ENCODE data around the gene ST3GAL2. TPM values are rescaled to one million over a fixed set of nuclear protein-coding genes. Genes with fewer than 3 reads are reported as not detected.

The ST3GAL2 gene
- total RNA-seq, 1 donor from 2014 or later = 14.0 TPM

DNA sequence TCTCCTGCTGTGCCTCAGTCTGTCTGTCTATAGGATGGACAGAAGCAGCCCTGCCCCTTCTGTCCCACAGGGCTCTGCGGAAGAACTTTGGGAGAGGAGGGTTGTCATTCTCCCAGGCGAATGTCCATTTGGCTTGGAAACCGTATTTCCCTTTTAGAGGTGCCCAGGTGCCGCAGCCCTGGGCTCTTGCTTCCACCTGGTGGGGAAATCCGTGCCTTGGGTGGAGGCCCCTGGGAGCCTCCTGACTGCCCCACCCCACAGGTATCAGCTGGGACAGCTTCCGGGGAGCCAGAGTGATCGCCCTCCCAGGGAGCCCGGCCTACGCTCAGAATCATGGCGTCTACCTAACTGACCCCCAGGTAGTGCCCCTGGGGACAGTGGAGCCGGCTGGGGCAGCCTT is 28.2 kb upstream of the ST3GAL2 start:
- peaks cover 0 to 19% of the 10 kb centered on the region in 2 donors for H3K36me3 ChIP-seq
- TF ChIP-seq POLR2A (IDR thresholded peaks at IDR 0.05) (no peak), POLR2AphosphoS5 (IDR thresholded peaks at IDR 0.05; ENCODE audit: insufficient read depth in 1 of 2, low read depth in 1 of 2) (no peak)
- TF ChIP-seq, protein P1, sequence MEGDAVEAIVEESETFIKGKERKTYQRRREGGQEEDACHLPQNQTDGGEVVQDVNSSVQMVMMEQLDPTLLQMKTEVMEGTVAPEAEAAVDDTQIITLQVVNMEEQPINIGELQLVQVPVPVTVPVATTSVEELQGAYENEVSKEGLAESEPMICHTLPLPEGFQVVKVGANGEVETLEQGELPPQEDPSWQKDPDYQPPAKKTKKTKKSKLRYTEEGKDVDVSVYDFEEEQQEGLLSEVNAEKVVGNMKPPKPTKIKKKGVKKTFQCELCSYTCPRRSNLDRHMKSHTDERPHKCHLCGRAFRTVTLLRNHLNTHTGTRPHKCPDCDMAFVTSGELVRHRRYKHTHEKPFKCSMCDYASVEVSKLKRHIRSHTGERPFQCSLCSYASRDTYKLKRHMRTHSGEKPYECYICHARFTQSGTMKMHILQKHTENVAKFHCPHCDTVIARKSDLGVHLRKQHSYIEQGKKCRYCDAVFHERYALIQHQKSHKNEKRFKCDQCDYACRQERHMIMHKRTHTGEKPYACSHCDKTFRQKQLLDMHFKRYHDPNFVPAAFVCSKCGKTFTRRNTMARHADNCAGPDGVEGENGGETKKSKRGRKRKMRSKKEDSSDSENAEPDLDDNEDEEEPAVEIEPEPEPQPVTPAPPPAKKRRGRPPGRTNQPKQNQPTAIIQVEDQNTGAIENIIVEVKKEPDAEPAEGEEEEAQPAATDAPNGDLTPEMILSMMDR (IDR thresholded peaks at IDR 0.05) = no peak
- H3K9me3 ChIP-seq = no peaks in the 10 kb centered on the region
- H3K4me1 ChIP-seq = no peaks in the 10 kb centered on the region
- no peak overlapping the region for H3K27ac ChIP-seq
- H3K27me3 ChIP-seq = no peaks in the 10 kb centered on the region
- intact Hi-C loops (cut with DNase I) = loop anchor here (10.0 kb wide), 1 partner anchor 82 kb away; no protein-coding TSS in a partner anchor
- no peak for DNase-seq (ENCODE audit: extremely low spot score in 2 of 2)
- H3K4me3 ChIP-seq = no peak overlapping the region

DNA sequence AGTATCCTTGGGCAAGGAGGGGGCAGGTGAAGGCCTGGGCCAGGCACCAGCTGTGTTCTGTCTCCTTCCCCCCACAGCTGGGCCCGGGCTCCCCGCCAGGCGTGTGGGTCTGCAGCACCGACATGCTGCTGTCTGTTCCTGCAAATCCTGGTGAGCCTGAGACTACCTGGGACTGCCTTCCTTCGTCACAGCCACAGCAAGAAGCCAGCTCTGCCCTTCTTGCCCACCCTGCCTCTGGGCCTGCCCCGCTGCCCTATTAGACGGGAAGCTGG is 27.8 kb upstream of the ST3GAL2 start:
- TF ChIP-seq, protein P1 (IDR thresholded peaks at IDR 0.05) = no peak
- TF ChIP-seq POLR2A (IDR thresholded peaks at IDR 0.05) = no peak
- no peak for TF ChIP-seq POLR2AphosphoS5 (IDR thresholded peaks at IDR 0.05; ENCODE audit: insufficient read depth in 1 of 2, low read depth in 1 of 2)
- intact Hi-C loops (cut with DNase I) = loop anchor here (10.0 kb wide), 1 partner anchor 82 kb away; no protein-coding TSS in a partner anchor
- DNase-seq (ENCODE audit: extremely low spot score in 2 of 2) = no peak
- Histone ChIP-seq H3K36me3 (peaks cover 0 to 19% of the 10 kb centered on the region in 2 donors), H3K9me3 (no peaks in the 10 kb centered on the region), H3K27ac (no peak overlapping the region), H3K27me3 (no peaks in the 10 kb centered on the region), H3K4me3 (no peak overlapping the region), H3K4me1 (no peaks in the 10 kb centered on the region)

DNA sequence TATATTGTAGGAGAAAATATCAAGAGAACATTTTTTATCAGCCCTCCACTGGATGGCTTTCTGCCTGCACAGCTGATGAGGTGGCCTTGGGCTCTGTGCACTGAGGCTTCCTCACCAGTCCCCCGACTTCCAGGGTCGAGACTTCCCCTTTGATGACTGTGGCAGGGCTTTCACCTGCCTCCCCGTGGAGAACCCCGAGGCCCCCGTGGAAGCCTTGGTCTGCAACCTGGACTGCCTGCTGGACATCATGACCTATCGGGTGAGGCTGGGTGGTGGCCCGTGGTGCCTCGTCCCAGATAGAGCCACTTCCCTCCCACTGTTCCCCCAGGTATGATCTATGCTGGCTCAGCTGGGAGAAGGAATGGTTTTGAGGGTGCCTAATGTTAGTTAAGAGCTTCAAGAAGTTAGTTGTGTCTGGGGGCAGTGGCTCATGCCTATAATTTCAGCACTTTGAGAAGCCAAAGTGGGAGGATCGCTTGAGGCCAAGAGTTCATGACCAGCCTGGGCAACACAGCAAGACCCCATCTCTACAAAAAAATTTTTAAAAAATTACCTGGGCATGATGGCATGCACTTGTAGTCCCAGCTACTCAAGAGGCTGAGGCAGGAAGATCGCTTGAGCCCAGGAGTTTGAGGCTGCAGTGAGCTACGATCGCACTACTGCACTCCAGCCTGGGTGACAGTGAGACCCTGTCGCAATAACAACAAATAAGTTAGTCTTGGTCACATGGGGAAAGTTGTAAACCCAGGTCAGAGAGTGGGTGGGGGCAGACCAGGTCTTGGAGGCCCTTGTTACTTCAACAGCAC is 27.3 kb upstream of the ST3GAL2 start:
- DNase-seq (ENCODE audit: extremely low spot score in 2 of 2) = no peak
- intact Hi-C loops (cut with DNase I) = loop anchor here (10.0 kb wide), 1 partner anchor 81 kb away; no protein-coding TSS in a partner anchor
- TF ChIP-seq POLR2AphosphoS5 (IDR thresholded peaks at IDR 0.05; ENCODE audit: insufficient read depth in 1 of 2, low read depth in 1 of 2) = no peak
- TF ChIP-seq, protein P1 (IDR thresholded peaks at IDR 0.05) = no peak
- TF ChIP-seq POLR2A (IDR thresholded peaks at IDR 0.05) = no peak

DNA sequence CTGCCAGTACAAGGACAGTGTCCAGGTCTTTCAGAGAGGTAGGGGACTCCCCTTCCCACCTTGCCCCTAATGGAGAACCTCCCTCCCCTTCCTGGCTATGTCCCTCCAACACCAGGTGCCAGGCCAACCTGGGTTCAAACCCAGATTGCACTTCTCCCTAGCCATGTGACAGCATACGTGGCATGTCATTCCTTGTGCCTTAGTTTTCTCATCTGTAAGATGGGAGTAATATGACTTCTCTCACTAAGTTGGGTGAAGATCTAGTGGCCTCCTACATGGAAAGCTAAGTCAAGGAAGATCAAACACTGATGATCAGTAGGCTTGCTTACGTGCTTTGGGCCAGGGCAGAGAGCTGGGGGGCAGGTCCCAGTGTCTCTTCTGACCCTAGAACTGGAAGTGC is 24.3 kb upstream of the ST3GAL2 start:
- Histone ChIP-seq H3K27me3 (no peaks in the 10 kb centered on the region), H3K36me3 (peaks cover 0 to 19% of the 10 kb centered on the region in 2 donors), H3K4me1 (no peaks in the 10 kb centered on the region), H3K9me3 (no peaks in the 10 kb centered on the region), H3K4me3 (no peak overlapping the region), H3K27ac (no peak overlapping the region)
- intact Hi-C loops (cut with DNase I) = loop anchor here (10.0 kb wide), 1 partner anchor 78 kb away; no protein-coding TSS in a partner anchor
- DNase-seq (ENCODE audit: extremely low spot score in 2 of 2) = no peak
- no peak for TF ChIP-seq POLR2A (IDR thresholded peaks at IDR 0.05)
- TF ChIP-seq, protein P1 (IDR thresholded peaks at IDR 0.05) = no peak
- TF ChIP-seq POLR2AphosphoS5 (IDR thresholded peaks at IDR 0.05; ENCODE audit: insufficient read depth in 1 of 2, low read depth in 1 of 2) = no peak

More for the DNA sequence above, 27.3 kb upstream of the ST3GAL2 start:
- Histone ChIP-seq H3K4me3 (no peak overlapping the region), H3K4me1 (no peaks in the 10 kb centered on the region), H3K9me3 (no peaks in the 10 kb centered on the region), H3K27me3 (no peaks in the 10 kb centered on the region), H3K36me3 (peaks cover 0 to 19% of the 10 kb centered on the region in 2 donors), H3K27ac (no peak overlapping the region)

DNA sequence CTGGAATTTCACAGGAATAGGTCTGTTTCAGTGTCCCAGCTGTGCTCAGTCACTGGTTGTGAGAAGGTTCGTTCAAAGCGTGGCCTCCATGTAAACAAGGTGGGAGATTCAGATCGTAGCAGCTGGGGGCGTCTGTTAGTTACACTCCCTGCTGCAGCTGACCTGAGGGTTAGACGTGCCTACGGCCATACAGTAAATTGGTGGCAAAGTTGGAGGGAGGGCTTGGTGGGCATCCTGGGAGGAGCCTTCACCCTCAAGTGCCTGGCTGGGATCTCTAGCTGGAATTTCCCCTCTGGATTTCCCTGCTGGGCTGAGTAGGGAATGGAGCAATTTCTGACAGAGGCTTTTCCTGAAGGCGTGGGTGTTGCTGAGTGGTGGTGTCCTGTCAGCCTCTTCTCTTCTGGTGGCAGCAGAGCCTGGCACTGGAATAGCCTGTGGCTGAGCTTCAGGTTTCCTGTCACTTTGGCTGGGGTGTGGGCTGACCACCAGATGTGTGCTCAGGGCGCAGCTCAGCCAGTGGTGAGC is 21.9 kb upstream of the ST3GAL2 start:
- no peak for TF ChIP-seq POLR2AphosphoS5 (IDR thresholded peaks at IDR 0.05; ENCODE audit: insufficient read depth in 1 of 2, low read depth in 1 of 2)
- TF ChIP-seq POLR2A (IDR thresholded peaks at IDR 0.05) = no peak
- TF ChIP-seq, protein P1 (IDR thresholded peaks at IDR 0.05) = no peak
- Histone ChIP-seq H3K27me3 (no peaks in the 10 kb centered on the region), H3K4me1 (peaks cover 5% of the 10 kb centered on the region), H3K9me3 (no peaks in the 10 kb centered on the region), H3K27ac (no peak overlapping the region), H3K4me3 (no peak overlapping the region), H3K36me3 (peaks cover 0 to 19% of the 10 kb centered on the region in 2 donors)
- intact Hi-C loops (cut with DNase I) = loop anchor here (10.0 kb wide), 1 partner anchor 76 kb away; no protein-coding TSS in a partner anchor
- no peak for DNase-seq (ENCODE audit: extremely low spot score in 2 of 2)
